Measurements from ENCODE around the gene ANKEF1.
"Not testable (repeated sequence)": the region's sequence is repeated elsewhere in the genome, so short reads cannot be mapped to it uniquely, and the experiment has no call there.

Gene ANKEF1

DNA sequence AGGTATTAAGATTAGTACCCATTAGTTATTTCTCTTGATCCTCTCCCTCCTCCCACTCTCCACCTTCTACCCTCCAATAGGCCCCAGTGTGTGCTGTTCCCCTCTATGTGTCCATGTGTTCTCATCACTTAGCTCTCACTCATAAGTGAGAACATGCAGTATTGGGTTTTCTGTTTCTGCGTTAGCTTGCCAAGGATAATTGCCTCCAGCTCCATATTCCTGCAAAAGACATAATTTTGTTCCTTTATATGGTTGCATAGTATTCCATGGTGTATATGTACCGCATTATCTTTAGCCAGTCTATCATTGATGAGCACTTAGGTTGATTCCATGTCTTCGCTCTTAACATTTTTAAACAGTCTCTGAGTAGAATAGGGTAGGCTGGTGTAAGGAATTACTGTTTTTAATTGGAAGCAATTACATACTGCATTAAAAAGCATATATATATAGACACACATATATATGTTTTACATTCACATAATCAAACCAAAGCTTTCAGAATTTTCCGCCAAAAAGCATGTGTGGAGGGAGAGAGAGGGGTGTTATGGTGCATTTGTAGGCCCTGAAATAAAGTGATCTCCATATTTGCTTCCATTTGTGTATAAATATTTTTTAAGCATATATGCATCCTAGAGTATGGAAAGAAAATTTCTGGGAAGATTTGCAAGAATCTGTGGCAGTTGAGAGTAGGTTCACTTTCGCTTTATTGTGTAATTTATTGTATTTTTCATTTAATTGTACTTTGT, 709 bp upstream of the ANKEF1 start:
- no peak for DNase-seq

DNA sequence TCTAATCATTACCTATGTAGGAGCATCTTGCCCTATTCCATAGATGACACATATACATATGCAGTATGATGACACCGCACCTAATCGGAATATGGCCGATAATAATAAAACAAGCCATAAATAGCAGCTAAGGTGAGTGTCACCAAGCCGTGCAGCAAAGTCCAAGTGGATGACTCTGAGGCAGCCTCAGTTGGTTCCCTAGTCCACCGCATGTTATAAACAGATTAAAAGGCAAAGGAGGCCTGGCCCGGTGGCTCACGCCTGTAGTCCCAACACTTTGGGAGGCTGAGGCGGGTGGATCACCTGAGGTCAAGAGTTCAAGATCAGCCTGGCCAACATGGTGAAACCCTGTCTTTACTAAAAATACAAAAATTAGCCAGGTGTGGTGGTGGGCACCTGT, 1.5 kb downstream of the ANKEF1 start:
- DNase-seq = not testable (repeated sequence)

DNA sequence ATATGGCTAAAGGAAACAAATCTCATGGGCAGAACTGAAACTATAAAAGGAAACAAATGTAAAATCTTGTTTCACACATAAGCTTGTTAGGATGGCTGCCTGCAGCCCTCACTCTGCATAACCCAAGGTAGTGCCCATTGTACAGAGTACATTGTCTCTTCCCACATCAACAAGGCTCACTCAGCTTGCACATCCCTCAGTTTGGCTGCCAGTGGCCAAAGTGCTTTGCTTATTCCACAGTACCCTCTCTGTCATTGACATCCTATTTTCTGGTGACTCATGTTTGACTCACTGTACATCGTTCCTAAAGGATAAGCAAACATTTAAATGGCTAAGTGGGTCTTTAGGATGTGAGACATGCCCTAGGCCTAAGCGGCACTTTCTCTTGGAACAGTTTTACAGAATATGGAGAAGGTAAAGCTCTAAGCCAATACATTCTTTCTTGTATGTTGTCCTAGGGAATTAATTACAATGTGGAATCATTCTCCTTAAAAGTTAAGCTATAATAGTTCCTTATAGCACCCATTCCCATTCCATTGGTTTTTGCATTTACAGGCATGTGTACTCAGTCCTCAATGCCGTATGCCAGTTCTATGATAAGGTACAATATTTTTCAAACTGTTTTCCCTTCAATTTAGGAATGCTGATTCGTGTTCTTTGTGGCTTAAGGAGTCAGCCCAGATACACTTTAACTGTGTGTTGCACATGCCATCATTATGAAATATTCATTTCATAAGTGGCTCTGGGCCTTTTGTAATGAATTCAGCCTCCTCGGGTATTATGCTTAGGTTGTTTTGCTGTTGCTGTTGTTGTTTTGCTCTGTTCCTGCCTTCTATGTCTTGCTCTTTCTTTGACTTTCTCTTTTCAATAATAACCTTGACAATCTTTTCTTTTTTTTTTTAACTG, 5.5 kb downstream of the ANKEF1 start:
- no peak for DNase-seq

DNA sequence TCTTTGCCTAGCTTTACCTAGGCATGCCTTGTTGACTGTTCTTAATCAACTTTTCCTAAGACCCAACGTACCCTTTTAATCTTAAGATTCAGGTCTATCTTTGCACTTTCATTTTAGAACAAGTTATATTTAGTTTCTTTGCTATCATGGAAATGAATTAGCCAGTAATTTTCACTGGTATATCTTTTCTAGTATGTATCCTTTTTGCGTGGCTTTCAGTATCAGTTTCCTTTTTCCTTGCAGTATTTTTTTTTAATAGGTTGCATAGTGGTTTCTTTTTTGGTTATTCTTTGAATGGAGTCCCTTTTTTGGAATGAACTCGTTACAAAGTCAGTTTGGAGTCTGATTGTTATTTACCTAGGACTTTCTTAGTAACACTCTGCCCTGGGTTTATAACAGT, 7.3 kb downstream of the ANKEF1 start:
- no peak for DNase-seq

DNA sequence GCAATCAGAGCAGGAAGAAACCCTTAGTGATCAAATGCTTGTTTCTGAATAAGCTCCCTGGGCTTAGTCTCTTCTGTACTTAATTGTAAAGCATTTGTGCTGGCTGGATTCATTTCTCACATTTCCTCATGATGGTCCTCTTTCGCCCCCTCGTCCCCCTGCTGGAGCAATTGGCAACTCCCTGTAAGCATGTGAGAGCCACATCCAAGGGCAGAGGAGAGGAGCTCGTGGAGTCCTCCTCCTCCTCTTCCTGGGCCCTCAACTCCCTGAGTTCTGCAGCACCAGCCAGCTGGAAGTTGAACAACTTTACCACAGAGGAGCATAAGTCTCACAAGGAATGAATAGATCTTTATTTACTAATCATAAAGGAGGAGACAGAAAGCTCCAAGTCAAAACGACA, 12.6 kb downstream of the ANKEF1 start:
- DNase-seq = no peak

DNA sequence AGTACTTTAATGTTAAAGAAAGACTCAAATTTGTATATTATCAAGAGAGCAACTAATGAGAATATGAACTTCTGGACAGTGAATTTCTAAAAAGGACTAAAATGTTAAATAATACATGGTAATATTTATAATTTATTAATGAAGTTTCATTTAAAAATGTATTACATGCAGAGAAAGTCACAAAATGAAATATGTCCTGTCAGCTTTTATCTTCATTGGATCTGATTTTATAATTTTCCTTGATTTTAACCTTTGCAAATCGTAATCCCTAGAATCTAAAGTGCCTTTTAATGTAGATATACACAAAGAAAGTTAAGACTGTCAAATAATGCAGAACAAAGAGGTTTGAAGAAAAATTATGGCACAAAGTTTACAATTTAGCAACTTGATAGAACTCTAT, 16.4 kb downstream of the ANKEF1 start:
- no peak for DNase-seq

DNA sequence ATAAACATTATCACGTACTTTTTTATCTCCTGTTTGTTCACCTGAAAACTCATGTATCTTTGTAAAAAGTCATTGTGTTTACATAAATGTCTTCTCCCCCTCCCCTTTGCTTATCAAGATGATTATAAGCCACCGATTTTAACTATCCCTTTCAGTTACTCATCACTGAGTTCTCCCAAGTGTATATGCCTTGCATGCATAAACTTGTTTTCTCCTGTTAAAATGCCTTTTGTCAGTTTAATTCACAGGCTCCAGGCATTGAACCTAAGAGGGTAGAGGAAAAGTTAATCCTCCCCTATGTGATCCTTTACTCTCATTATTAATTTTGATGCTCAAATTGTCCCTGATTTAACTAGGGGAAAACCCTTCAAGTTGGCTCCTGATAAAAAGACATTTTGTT, 24.2 kb downstream of the ANKEF1 start:
- no peak for DNase-seq

DNA sequence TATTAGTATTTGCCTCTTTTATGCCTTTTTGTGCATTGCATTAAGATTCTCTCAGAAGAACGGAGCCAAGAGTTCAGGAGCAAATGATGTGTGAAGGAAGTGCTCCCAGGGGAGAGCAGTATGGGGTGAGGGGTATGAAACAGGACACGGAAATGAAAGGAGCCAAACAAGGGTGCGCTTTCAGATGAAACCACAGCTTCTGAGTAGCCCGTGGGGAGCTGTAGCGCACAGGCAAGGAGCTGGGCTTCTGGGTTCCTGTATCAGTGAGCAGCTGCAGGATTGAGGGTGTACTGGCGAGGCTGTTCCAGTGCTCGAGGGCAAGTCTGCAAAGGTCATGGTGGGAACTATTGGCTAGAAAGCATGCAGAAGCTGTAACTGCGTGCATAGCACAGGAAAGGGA, 25.4 kb downstream of the ANKEF1 start:
- no peak for DNase-seq

DNA sequence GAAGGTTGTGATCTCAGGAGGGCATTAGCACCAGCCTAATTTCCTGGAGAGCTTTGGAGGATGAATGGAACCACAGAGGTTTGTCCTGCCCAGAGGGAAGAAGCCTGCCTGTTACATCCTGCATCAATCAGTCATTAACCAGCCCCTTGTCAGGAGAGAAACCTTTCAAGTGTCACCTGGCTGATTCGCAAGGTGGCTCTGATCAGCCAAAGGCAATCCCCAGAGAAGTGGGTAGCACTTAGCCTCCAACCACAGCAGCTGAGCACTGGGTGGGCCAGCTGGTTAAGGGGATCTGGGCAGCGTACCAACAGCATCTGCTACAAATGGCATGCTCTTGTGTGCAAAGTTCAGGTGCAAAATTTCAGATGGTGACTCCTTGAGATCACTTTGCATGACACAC, 26.9 kb downstream of the ANKEF1 start:
- DNase-seq = no peak

DNA sequence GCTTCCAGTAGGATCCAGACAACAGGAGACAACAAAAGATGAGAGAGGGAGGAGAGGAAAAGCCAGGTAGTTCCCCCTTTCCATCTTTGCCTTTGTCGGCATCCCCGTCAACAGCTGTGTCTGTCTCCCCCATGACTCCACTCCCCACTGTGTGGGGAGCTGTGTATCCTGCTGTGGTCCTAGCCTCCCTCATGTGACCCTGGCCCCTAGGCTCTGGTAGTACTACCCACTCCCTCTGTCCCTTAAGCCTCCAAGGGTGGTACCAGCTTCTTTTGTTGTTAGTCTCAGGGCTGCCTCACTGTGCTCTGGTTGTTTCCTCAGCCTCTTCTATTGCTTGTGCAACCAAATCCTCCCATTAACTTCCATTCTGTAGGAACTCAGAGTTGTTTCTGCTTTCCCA, 28.7 kb downstream of the ANKEF1 start:
- DNase-seq = no peak

DNA sequence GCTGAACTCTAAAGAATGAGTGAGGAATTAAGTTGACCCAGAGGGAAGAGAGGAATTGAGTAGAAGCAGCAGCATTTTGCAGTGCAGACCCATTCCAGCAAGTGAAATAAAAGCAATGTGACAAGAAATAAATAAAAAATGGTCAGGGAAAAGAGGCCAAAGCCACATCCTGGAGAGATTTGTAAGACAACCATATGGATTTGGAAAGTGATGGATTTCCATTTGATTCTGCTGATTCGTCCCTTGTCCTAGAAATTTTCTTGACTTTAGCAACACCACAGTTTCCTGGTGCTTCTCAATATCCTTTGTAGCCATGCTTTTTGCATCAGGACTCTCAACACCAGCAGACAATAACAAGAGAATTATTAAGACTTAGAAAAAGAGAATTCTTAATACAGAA, 29.8 kb downstream of the ANKEF1 start:
- no peak for DNase-seq

DNA sequence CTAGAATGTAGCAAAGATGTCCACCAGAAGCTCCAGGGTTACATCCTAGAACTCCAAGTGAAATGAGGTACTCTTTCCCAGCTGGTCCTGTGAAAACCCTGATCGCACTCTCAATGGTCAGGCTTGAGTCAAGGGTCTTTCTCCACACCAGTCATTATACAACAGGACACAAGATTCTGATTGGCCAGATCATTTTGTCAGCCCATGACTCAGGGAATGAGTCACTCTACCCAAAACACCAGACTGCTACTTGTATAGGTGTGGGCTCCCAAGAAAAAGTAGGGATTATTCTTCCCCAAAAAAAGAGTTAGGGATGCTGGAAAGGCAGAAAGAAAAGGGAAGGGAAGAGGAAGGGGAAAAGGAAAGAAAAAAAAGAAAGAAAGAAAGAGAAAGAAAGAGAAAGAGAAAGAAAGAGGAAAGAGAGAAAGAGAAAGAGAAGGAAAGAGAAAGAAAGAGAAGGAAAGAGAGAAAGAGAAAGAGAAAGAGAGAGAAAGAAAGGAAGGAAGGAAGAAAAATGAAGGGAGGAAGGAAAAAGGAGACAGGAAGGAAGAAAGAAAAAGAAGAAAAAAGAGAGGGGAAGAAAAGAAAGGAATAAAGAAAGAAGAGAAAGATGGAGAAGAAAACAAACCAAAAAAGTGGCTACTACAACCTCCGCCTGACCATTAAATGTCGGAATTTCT, 30.5 kb downstream of the ANKEF1 start:
- no peak for DNase-seq

DNA sequence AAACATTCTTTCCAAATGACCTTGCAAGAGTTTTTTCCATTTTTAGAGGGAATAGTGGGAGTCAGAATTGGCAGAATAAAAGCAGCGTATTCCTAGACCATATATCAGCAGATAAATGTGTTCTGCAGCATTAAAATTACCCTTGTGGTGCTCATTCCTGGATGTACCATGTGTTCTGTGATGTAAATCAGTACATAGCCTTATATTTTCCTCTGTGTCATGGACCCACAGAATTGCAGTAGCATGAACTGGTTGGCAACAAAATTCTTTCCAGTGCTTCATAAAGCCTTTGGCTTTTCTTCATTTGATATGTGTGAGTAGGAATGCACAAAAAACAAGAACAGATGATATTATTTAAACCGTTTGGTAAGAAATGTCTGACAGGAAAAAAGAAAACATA, 32.5 kb downstream of the ANKEF1 start:
- no peak for DNase-seq

DNA sequence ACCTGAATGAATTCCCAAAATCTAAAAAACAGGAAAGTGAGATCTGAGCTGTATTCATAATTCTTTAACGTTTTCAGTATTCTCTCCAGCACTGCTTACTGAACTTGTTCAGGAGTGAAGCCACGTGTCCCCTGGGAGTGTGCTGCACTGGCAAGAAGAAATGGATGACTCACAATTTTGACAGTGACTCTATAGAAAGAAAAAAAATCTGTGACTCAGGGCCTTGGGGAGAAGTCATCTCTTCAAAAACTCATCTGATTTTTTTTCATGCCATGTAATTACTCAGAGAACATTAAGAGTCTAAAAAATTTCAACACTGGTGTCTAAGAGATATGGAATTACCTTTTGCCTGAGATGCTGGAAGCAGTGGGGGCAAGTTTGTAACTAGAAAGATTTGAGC, 39.7 kb downstream of the ANKEF1 start:
- no peak for DNase-seq

DNA sequence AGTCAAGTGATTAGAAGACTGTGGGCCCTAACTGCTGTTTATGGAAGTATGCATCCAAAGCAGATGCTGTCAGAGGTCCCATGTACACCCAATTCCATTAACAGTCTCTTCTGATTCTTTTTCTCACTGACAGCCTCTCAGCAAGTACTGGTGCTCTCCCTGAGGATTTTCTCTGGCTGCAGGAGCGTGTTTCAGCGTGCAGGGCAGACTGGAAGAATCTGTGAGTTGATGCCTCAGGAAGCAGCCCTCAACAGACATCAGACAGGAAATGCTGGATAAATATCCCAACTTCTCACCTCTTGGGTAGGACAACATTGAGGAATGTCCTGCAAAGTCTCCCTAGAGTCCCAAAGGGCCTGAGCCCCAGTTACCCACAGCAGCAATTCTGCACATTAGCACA, 40.8 kb downstream of the ANKEF1 start:
- DNase-seq = no peak

DNA sequence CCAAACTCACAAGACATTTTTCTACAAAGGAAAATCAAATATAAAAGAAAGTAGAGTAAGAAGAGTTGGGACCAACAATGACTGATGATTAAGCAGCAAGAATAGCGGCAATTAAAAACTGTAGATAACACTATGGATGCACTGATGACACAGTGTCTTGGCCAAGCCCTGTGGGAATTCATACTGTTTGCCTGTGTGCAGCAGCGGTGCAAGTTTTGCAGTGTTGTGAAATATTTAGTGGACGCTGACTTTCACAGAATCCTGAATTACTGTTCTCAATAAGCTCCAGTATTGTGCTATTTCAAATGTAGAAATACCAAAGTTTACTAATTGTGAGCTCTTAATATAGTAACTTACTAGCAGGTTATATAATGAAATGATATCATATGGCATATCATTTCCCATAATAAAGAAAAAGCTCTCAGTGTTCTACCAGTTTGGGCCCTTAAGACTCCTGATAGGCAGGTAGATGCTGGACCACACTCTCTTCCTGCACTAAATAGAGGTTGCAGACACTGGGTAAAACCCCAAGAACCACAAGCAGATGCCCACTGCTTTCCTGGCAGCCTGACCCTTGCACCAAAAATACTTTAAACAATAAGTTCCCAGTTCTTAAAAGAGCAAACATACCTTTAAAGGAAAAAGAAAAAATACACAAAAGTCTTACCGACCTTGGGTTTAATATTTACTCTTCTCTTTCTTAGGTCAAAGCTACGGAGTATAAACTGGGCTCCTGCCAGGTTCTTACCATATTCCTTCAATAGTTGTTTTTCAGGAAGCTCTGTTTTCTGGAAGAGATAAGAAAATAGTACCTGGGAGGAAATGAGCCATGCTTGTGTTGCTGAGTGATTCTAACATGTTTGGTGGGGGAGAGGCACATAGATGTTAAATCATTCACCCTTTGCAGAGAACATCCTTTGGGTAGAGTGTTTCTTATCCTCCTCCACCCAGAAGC, 41.6 kb downstream of the ANKEF1 start:
- no peak for DNase-seq

DNA sequence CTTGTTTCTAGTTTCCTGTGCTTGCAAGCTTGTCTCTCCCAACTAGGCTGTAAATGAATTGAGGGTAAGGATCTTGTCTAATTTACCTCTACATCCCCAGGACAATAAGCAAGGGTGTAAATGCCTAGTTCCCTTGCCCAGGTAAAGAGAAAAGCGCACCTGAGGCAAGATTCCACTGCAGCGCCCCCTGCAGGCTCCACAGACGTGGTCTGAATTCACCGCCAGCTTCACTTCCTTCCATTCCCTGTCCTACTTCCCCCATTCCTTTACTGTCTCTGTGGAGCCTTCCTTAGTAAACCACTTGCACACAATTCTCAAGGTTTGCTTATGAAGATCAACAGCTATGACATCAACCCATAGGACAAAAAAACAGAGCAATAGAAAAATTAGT, 42.3 kb downstream of the ANKEF1 start:
- DNase-seq = no peak

DNA sequence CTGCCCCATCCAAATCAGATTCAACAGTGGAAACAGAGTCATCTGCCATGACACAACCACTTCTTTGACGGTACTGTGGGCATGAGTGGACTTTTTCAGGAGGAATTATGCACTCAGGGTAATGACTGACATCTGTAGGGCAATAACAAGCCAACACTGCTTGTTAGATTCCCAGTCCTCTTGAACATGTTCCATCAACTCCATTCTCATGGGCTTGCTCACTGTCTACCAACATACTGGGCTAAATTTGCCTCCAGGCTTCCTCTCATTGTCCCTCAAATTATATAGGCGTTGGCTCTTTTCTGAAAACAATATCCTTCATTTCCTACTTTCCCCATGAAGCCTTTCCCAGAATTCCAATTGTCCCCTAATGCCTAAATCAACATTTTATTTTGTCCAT, 43.1 kb downstream of the ANKEF1 start:
- DNase-seq = no peak

DNA sequence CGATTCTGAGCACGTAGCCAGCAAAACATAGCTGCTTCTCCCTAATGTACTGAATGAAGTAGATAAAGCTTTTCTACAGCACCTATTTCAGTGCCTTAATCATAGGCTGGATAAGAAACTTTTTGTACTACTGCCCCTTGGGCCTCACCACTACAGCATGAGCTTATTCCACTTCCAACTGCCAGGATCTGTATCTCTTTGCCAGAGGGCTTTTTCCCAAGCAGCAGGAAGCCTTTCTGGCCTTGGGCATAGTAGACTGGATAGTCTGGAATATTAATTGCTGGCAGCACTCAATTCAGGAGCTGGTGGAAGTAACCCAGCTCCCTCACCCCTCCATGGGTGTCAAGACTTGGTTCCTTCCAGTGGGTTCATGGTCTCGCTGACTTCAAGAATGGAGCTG, 43.6 kb downstream of the ANKEF1 start:
- no peak for DNase-seq

DNA sequence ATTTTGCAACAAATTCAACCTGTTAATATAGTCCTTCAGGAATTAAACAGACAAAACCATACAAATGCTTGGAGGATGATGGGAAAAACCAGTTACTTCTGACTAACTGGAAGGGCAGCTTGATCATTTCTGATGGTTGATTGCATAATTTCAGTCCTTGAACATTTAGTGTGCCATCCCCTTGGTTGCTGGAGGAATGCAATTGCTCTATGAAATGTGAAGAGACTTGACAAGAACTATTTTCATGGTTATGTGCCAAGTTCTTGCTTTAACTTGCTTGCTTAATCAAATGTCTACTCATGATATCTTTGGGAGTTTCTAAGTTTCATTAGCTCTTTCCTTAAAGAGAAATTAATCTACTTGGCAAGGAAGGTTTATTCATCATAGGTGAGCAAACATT, 45.2 kb downstream of the ANKEF1 start:
- no peak for DNase-seq

DNA sequence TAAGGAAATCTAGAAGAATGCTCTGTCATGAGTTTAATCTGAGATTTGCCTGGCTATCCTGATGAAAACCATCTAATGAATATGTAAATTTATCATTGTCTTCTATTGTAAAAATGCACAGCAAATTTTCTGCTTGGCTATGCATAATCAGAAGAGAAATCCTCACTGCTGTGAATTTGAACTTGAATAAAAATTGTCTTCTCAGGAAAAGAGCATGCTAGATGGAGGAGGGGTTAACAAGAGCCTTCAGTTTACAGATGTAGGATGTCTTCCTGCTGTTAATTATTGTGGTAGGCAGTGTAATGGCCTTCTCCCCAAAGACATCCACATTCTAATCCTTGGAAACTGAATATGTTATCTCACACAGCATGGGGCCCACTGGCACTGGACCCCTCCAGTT, 45.8 kb downstream of the ANKEF1 start:
- DNase-seq = no peak

DNA sequence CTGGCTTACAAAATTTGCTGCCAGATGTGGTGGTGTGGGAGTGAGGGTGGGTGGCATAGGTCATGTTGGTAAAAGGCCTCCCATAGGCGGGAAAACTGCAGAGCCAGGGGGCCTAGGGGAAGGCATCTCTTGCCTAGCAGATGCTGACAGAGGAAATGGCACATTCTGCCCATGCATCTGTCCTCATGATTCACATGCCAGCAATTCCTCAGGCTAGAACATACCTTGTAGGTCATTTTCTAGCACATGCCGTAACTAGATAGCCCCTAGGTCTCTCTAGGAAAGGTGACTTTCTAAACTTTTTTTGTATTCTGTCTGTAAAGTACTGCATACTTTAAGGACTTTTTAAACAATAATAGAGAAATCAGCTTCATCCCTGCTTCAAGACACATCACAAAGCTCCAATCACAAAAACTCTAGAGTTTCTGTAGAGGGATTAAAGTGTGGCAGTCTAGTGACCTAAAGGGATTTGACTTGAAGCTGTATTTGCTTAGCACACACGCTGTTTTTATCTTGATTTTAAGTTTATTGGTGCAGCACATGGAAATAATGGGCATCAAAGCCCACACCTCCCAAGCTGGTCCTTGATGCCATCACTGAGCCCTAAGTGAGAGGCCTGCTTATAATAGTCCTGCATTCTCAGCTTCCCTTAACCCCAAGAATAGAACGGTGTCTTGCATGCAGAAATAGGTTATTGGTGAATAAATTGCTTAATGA, 55.2 kb downstream of the ANKEF1 start:
- no peak for DNase-seq

All from activated CD4-positive, CD25-positive, alpha-beta regulatory T cell (primary cell).